K562 (cell line): Measurements from ENCODE around the gene MAP7D1. TPM values are rescaled to one million over a fixed set of nuclear protein-coding genes. Genes with fewer than 3 reads are reported as not detected.

Source experiments
- ARID3A ChIP-seq: IDR thresholded peaks from 2 replicates; pipeline ENCODE4 v1.6.1; 2012; ENCODE audit warnings: low read depth, low read length, improper control_type of control experiment, borderline replicate concordance
- ASH1L ChIP-seq: fragments of 450-650 bp; IDR thresholded peaks from 2 replicates; pipeline ENCODE4 v1.6.1; 2018; ENCODE audit warnings: borderline replicate concordance, mild to moderate bottlenecking, low read depth; ENCODE audit not compliant: partially characterized antibody
- BRF2 ChIP-seq: IDR thresholded peaks from 3 replicates; pipeline ENCODE4 v1.6.1; 2011; ENCODE audit warnings: borderline replicate concordance, mild to moderate bottlenecking; ENCODE audit not compliant: insufficient read length, insufficient read depth
- CC2D1A ChIP-seq: fragments of 450-650 bp; IDR thresholded peaks from 2 replicates; pipeline ENCODE4 v1.6.1; 2017; ENCODE audit warnings: mild to moderate bottlenecking
- EGR1 ChIP-seq: fragments of 450-650 bp; conservative IDR thresholded peaks from 2 replicates; pipeline ENCODE4 v1.6.1; 2017; ENCODE audit warnings: mild to moderate bottlenecking
- ETV1 ChIP-seq: fragments of 450-650 bp; conservative IDR thresholded peaks from 2 replicates; pipeline ENCODE4 v1.6.1; 2016; ENCODE audit warnings: missing genetic modification characterization, control low read depth, low read depth, missing compliant biosample characterization
- EZH2 ChIP-seq: IDR thresholded peaks from 2 replicates; pipeline ENCODE4 v1.6.1; 2012; ENCODE audit warnings: low read depth, mild to moderate bottlenecking, inconsistent platforms, low read length, borderline replicate concordance
- ILF3 ChIP-seq: fragments of 450-650 bp; IDR thresholded peaks from 2 replicates; pipeline ENCODE4 v1.6.1; 2018; ENCODE audit warnings: antibody characterized with exemption, mild to moderate bottlenecking, moderate library complexity, borderline replicate concordance
- KDM2B ChIP-seq: fragments of 250-450 bp; sonication (Bioruptor Pico); IDR thresholded peaks from 2 replicates; pipeline ENCODE4 v1.8.0; 2021; ENCODE audit warnings: mild to moderate bottlenecking, moderate library complexity
- KLF1 ChIP-seq: fragments of 450-650 bp; IDR thresholded peaks from 2 replicates; pipeline ENCODE4 v1.6.1; 2016; ENCODE audit warnings: missing genetic modification characterization, missing compliant biosample characterization
- LCOR ChIP-seq: sonication (generic); formaldehyde crosslinking; IDR thresholded peaks from 2 replicates; pipeline ENCODE4 v1.8.0; 2022; ENCODE audit warnings: mild to moderate bottlenecking, missing genetic modification reagents
- NONO ChIP-seq, 2 experiments: fragments of 200-400 bp in 1 of 2; fragments of 450-650 bp in 1 of 2; formaldehyde crosslinking in 1 of 2; IDR thresholded peaks; 2 replicates each; pipeline ENCODE4 v1.6.1; 2017; ENCODE audit warnings: low read depth in 2 of 2, mild to moderate bottlenecking in 2 of 2, moderate library complexity in 2 of 2, low read length in 1 of 2
- OTX1 ChIP-seq: fragments of 450-650 bp; formaldehyde crosslinking; IDR thresholded peaks from 2 replicates; pipeline ENCODE4 v1.4.0; 2022; ENCODE audit warnings: mild to moderate bottlenecking
- SMARCA5 ChIP-seq: fragments of 450-650 bp; IDR thresholded peaks from 2 replicates; pipeline ENCODE4 v1.6.1; 2016
- polyA plus RNA-seq, 8 experiments: library from polyadenylated mRNA; depleted of rRNA in 4 of 8; stranded (reverse) in 5 of 8; unstranded in 3 of 8; fragments of >200 nt; fragmentation: Nextera tagmentation in 2 of 8; fragmentation: Illumina TruSeq in 1 of 8; extraction: Ambion mirVana in 2 of 8; extraction: Trizol in 1 of 8; gene quantifications; 2 replicates each; pipeline versions ENCODE4 v1.2.1 to v1.2.3, GENCODE V29; 2011 to 2014; ENCODE audit warnings: inconsistent platforms in 1 of 8, missing spikeins in 1 of 8
- total RNA-seq, 7 experiments: library from RNA; depleted of rRNA in 6 of 7; stranded (reverse); fragments of >200 nt in 6 of 7; fragmentation: Illumina TruSeq in 2 of 7; extraction: Trizol in 2 of 7; gene quantifications; 2 replicates each; pipeline versions ENCODE4 v1.2.1 to v1.2.3, GENCODE V29; 2011 to 2021; ENCODE audit warnings: low replicate concordance in 1 of 7
- TF ChIP-seq, protein P1 (sequence below): fragments of 250-450 bp; sonication (Bioruptor Pico); IDR thresholded peaks from 2 replicates; pipeline ENCODE4 v1.8.0; 2022; ENCODE audit warnings: inconsistent platforms, mild to moderate bottlenecking, moderate library complexity, borderline replicate concordance
- TF ChIP-seq, protein P2 (sequence below), 2 experiments: fragments of 450-650 bp in 1 of 2; sonication (generic) in 1 of 2; formaldehyde crosslinking; conservative IDR thresholded peaks; 2 replicates each; pipeline versions ENCODE4 v1.4.0 to v1.8.1; 2020 to 2022; ENCODE audit warnings: mild to moderate bottlenecking in 1 of 2, missing genetic modification reagents in 1 of 2
- TF ChIP-seq, protein P3 (sequence below), 2 experiments: fragments of 450-650 bp; conservative IDR thresholded peaks; 2 replicates each; pipeline ENCODE4 v1.6.1; 2017; ENCODE audit warnings: mild to moderate bottlenecking in 2 of 2, moderate library complexity in 2 of 2
- TF ChIP-seq, protein P4 (sequence below): fragments of 250-450 bp; sonication (Bioruptor Pico); IDR thresholded peaks from 2 replicates; pipeline ENCODE4 v1.4.0; 2020; ENCODE audit warnings: mild to moderate bottlenecking

MAP7D1 gene
- total and polyA plus RNA-seq, 9 of the 15 experiments (the other 6 are each of a cell fraction or from before 2014, with no cell fraction given): 3.6 to 108 (median 34.5) TPM

GRCh38 chr1:36187800-36188593 lies 32.0 kb downstream of the MAP7D1 start (continued):
- no peak for TF ChIP-seq BRF2
- no peak for TF ChIP-seq ARID3A
- 0 out of 4 replicates have a peak, but pooled peaks of 1 of the 2 experiments have one; percentile 56 for TF ChIP-seq NONO (IDR thresholded peaks at IDR 0.05; ENCODE audit: low read depth in 2 of 2, low read length in 1 of 2)
- TF ChIP-seq, protein P1, sequence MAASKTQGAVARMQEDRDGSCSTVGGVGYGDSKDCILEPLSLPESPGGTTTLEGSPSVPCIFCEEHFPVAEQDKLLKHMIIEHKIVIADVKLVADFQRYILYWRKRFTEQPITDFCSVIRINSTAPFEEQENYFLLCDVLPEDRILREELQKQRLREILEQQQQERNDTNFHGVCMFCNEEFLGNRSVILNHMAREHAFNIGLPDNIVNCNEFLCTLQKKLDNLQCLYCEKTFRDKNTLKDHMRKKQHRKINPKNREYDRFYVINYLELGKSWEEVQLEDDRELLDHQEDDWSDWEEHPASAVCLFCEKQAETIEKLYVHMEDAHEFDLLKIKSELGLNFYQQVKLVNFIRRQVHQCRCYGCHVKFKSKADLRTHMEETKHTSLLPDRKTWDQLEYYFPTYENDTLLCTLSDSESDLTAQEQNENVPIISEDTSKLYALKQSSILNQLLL (CRISPR knock-in tag): no peak
- TF ChIP-seq SMARCA5: peak; percentile 63; the same call in 1 of the 2 replicates
- no peak for TF ChIP-seq ILF3
- no peak for TF ChIP-seq ETV1 (tag)
- TF ChIP-seq EGR1: 0 out of 2 replicates have a peak, but pooled peaks have one; percentile 19
- TF ChIP-seq, protein P2, sequence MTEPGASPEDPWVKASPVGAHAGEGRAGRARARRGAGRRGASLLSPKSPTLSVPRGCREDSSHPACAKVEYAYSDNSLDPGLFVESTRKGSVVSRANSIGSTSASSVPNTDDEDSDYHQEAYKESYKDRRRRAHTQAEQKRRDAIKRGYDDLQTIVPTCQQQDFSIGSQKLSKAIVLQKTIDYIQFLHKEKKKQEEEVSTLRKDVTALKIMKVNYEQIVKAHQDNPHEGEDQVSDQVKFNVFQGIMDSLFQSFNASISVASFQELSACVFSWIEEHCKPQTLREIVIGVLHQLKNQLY (CRISPR knock-in tag; conservative IDR thresholded peaks at IDR 0.05): 0 out of 4 replicates have a peak, but pooled peaks of 1 of the 2 experiments have one; percentile 57
- 0 out of 2 replicates have a peak, but pooled peaks have one; percentile 4 for TF ChIP-seq OTX1 (CRISPR knock-in tag)
- TF ChIP-seq KLF1: no peak
- no peak for TF ChIP-seq EZH2
- TF ChIP-seq KDM2B (CRISPR knock-in tag): no peak
- TF ChIP-seq, protein P3, sequence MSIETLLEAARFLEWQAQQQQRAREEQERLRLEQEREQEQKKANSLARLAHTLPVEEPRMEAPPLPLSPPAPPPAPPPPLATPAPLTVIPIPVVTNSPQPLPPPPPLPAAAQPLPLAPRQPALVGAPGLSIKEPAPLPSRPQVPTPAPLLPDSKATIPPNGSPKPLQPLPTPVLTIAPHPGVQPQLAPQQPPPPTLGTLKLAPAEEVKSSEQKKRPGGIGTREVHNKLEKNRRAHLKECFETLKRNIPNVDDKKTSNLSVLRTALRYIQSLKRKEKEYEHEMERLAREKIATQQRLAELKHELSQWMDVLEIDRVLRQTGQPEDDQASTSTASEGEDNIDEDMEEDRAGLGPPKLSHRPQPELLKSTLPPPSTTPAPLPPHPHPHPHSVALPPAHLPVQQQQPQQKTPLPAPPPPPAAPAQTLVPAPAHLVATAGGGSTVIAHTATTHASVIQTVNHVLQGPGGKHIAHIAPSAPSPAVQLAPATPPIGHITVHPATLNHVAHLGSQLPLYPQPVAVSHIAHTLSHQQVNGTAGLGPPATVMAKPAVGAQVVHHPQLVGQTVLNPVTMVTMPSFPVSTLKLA (conservative IDR thresholded peaks at IDR 0.05): no peak
- TF ChIP-seq LCOR: peak; percentile 53; the same call in 1 of the 2 replicates
- peak; percentile 93 for TF ChIP-seq CC2D1A
- TF ChIP-seq ASH1L: no peak
- TF ChIP-seq, protein P4, sequence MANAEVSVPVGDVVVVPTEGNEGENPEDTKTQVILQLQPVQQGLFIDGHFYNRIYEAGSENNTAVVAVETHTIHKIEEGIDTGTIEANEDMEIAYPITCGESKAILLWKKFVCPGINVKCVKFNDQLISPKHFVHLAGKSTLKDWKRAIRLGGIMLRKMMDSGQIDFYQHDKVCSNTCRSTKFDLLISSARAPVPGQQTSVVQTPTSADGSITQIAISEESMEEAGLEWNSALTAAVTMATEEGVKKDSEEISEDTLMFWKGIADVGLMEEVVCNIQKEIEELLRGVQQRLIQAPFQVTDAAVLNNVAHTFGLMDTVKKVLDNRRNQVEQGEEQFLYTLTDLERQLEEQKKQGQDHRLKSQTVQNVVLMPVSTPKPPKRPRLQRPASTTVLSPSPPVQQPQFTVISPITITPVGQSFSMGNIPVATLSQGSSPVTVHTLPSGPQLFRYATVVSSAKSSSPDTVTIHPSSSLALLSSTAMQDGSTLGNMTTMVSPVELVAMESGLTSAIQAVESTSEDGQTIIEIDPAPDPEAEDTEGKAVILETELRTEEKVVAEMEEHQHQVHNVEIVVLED (CRISPR knock-in tag): no peak
